OCI-LY3 (cell line): ENCODE results near the gene GALK2.

Source experiments
- EZH2phosphoT487 ChIP-seq: fragments of 200-600 bp; shearing (Covaris generic); IDR thresholded peaks from 2 replicates; pipeline ENCODE4 v1.6.1; 2018; ENCODE audit warnings: antibody characterized with exemption, mixed run types, low read depth
- TF ChIP-seq, protein P1 (sequence below): fragments of 200-600, 300-600 bp; sonication (generic); IDR thresholded peaks from 2 replicates; pipeline ENCODE4 v1.5.1; 2014; ENCODE audit warnings: antibody characterized with exemption, low read length, low read depth

DNA sequence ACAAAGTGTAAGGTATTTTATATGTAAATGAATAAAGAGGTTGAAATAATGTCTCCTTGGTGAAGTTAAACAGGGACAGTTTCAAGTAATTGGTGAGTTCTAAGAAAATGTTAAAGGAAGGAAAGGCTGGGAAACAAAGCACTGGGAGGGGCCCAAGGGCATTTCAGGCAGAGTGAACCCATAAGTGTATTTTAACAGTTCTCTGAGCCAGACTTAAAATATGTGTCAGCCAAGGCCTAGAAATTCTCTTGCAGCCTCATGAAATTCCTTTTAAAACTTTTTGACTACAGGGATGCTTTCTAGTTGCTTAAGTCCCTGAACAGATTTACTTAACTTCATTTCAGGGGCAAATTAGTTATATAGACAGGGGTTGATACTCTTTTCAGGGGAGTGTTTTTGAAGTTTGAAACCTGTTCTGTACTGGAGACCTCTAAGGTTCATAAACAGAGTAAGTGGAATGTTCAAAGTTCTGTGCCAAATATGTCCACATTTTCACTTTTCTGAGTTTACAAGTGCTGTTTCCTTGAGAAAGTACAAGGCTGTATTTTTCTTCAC lies 77.6 kb downstream of the GALK2 start:
- TF ChIP-seq, protein P1, sequence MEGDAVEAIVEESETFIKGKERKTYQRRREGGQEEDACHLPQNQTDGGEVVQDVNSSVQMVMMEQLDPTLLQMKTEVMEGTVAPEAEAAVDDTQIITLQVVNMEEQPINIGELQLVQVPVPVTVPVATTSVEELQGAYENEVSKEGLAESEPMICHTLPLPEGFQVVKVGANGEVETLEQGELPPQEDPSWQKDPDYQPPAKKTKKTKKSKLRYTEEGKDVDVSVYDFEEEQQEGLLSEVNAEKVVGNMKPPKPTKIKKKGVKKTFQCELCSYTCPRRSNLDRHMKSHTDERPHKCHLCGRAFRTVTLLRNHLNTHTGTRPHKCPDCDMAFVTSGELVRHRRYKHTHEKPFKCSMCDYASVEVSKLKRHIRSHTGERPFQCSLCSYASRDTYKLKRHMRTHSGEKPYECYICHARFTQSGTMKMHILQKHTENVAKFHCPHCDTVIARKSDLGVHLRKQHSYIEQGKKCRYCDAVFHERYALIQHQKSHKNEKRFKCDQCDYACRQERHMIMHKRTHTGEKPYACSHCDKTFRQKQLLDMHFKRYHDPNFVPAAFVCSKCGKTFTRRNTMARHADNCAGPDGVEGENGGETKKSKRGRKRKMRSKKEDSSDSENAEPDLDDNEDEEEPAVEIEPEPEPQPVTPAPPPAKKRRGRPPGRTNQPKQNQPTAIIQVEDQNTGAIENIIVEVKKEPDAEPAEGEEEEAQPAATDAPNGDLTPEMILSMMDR, result no peak
- TF ChIP-seq EZH2phosphoT487, result no peak
